ENCODE data around the gene IL34. TPM values are rescaled to one million over a fixed set of nuclear protein-coding genes. Genes with fewer than 3 reads are reported as not detected.
A peak's percentile ranks its signal among the peaks of the same experiment; 100 is the strongest.

The IL34 gene
- total RNA-seq, 1 experiment from 2014 or later: not detected

- ChIA-PET RAD21 (ENCODE audit: low non-redundant PET in 1 of 2, low total read pairs in 2 of 2, uncharacterized antibody in 2 of 2, unreplicated experiment in 2 of 2) (no interaction called here), CTCF (interaction anchor here (1.5 kb wide), 1 partner anchor 88 kb away, joined by 4 read pairs; no protein-coding TSS in a partner anchor), POLR2A (no interaction called here)
- Histone ChIP-seq H3K9ac (ENCODE audit: low read length) (no peak overlapping the region), H3K79me2 (ENCODE audit: insufficient read depth, low read length) (peaks cover 54% of the 10 kb centered on the region), H2AFZ (ENCODE audit: low read depth, low read length, poor library complexity, severe bottlenecking) (no peak overlapping the region), H3K4me3 (replicated peaks in 1 of 2; ENCODE audit: low read depth in 1 of 2, low read length in 2 of 2) (no peak overlapping the region), H3K9me2 (ENCODE audit: insufficient read depth) (no peaks in the 10 kb centered on the region), H3K4me2 (ENCODE audit: low read length) (no peak overlapping the region), H3K36me3 (ENCODE audit: control insufficient read depth in 1 of 2, insufficient read depth in 2 of 2, low read length in 2 of 2) (peaks cover 8 to 21% of the 10 kb centered on the region in 2 experiments; a peak in 2 of 4 replicates), H3K4me1 (ENCODE audit: control insufficient read depth in 1 of 2, insufficient read depth in 2 of 2, low read length in 2 of 2) (peaks cover 19 to 30% of the 10 kb centered on the region in 2 experiments), H3K27me3 (ENCODE audit: insufficient read depth, low read length) (no peaks in the 10 kb centered on the region), H3K27ac (ENCODE audit: low read depth, low read length) (no peak overlapping the region; the same call in 1 of the 2 replicates), H4K20me1 (ENCODE audit: insufficient read depth) (no peaks in the 10 kb centered on the region), H3K9me3 (ENCODE audit: control insufficient read depth in 1 of 2, insufficient read depth in 1 of 2, low read depth in 1 of 2, low read length in 2 of 2) (no peaks in the 10 kb centered on the region)
- ATAC-seq: no peak
- no peak for DNase-seq (ENCODE audit: low read depth, low spot score)
- intact Hi-C loops (cut with micrococcal nuclease): no loop called here
- BruUV-seq (replicated peaks): no TSS peak
- TF ChIP-seq RAD21 (IDR thresholded peaks at IDR 0.05; ENCODE audit: low read depth): no peak
- no peak for TF ChIP-seq EZH2phosphoT487 (IDR thresholded peaks at IDR 0.05; ENCODE audit: borderline replicate concordance)
- no peak for TF ChIP-seq SIN3A (IDR thresholded peaks at IDR 0.05; ENCODE audit: low read depth)
Measured at GRCh38 chr16:70682239-70683145, 36.1 kb downstream of the IL34 start.

- intact Hi-C loops (cut with micrococcal nuclease): no loop called here
- Histone ChIP-seq H3K4me2 (ENCODE audit: low read length) (peak overlapping the region; percentile 86; the same call in 1 of the 2 replicates), H3K9ac (ENCODE audit: low read length) (no peak overlapping the region), H3K27me3 (ENCODE audit: insufficient read depth, low read length) (no peaks in the 10 kb centered on the region), H3K4me3 (replicated peaks in 1 of 2; ENCODE audit: low read depth in 1 of 2, low read length in 2 of 2) (no peak overlapping the region), H4K20me1 (ENCODE audit: insufficient read depth) (no peaks in the 10 kb centered on the region), H3K79me2 (ENCODE audit: insufficient read depth, low read length) (peaks cover 54% of the 10 kb centered on the region), H2AFZ (ENCODE audit: low read depth, low read length, poor library complexity, severe bottlenecking) (no peak overlapping the region), H3K9me2 (ENCODE audit: insufficient read depth) (no peaks in the 10 kb centered on the region), H3K36me3 (ENCODE audit: control insufficient read depth in 1 of 2, insufficient read depth in 2 of 2, low read length in 2 of 2) (peaks cover 8 to 15% of the 10 kb centered on the region in 2 experiments; a peak in 2 of 4 replicates), H3K4me1 (ENCODE audit: control insufficient read depth in 1 of 2, insufficient read depth in 2 of 2, low read length in 2 of 2) (peaks cover 28 to 36% of the 10 kb centered on the region in 2 experiments), H3K9me3 (ENCODE audit: control insufficient read depth in 1 of 2, insufficient read depth in 1 of 2, low read depth in 1 of 2, low read length in 2 of 2) (no peaks in the 10 kb centered on the region), H3K27ac (ENCODE audit: low read depth, low read length) (peak overlapping the region; percentile 2; the same call in 1 of the 2 replicates)
- ChIA-PET RAD21 (ENCODE audit: low non-redundant PET in 1 of 2, low total read pairs in 2 of 2, uncharacterized antibody in 2 of 2, unreplicated experiment in 2 of 2) (no interaction called here), POLR2A (no interaction called here), CTCF (interaction anchor here (1.5 kb wide), 1 partner anchor 87 kb away, joined by 4 read pairs; no protein-coding TSS in a partner anchor)
- no peak for DNase-seq (ENCODE audit: low read depth, low spot score)
- no peak for ATAC-seq
- TSS peak; percentile 54 for BruUV-seq (replicated peaks)
- no peak for TF ChIP-seq EZH2phosphoT487 (IDR thresholded peaks at IDR 0.05; ENCODE audit: borderline replicate concordance)
- TF ChIP-seq ATF3 (IDR thresholded peaks at IDR 0.05): no peak
- TF ChIP-seq CTCF (IDR thresholded peaks at IDR 0.05 in 2 of 3, conservative IDR thresholded peaks at IDR 0.05 in 1 of 3; ENCODE audit: borderline replicate concordance in 1 of 3, insufficient read depth in 1 of 3, low read depth in 2 of 3, low read length in 2 of 3): no peak
- no peak for TF ChIP-seq ZFX (IDR thresholded peaks at IDR 0.05)
- TF ChIP-seq ELF1 (IDR thresholded peaks at IDR 0.05; ENCODE audit: borderline replicate concordance, low read depth): no peak
- no peak for TF ChIP-seq FOSL1 (IDR thresholded peaks at IDR 0.05; ENCODE audit: low read depth)
- TF ChIP-seq SP1 (IDR thresholded peaks at IDR 0.05; ENCODE audit: low read depth): no peak
- TF ChIP-seq CBX3 (IDR thresholded peaks at IDR 0.05; ENCODE audit: low read depth): no peak
- no peak for TF ChIP-seq REST (IDR thresholded peaks at IDR 0.05; ENCODE audit: low read depth)
- no peak for TF ChIP-seq EGR1 (IDR thresholded peaks at IDR 0.05; ENCODE audit: low read depth)
Measured at GRCh38 chr16:70683146-70683944, 37.0 kb downstream of the IL34 start.

Data from HCT116 (cell line).